Activated CD8-positive, alpha-beta memory T cell treated with anti-CD3 and anti-CD28 coated beads for 36 hours (primary cell): Measurements from ENCODE around the gene LYPD1. TPM values are rescaled to one million over a fixed set of nuclear protein-coding genes. Genes with fewer than 3 reads are reported as not detected.

Experiments used
- CTCF ChIA-PET: fragments of 350-600 bp; sonication (Branson Sonifier 250); formaldehyde crosslinking; loops from one replicate; lab custom pipeline; 2021; ENCODE audit warnings: antibody characterized with exemption; lab: Charles Lee
- POLR2A ChIA-PET: fragments of 350-600 bp; sonication (Branson Sonifier 250); formaldehyde crosslinking; loops from one replicate; lab custom pipeline; 2021; ENCODE audit warnings: antibody characterized with exemption; lab: Charles Lee
- total RNA-seq, 2 experiments: library from RNA; stranded (reverse); gene quantifications; one replicate each; pipeline ENCODE4 v1.2.3, GENCODE V29; 2021

Gene LYPD1
- total RNA-seq, 2 experiments from 2014 or later = not detected

GRCh38 chr2:132605236-132606180, 64.5 kb downstream of the LYPD1 start:
- CTCF ChIA-PET = no interaction called here
- POLR2A ChIA-PET = no interaction called here

GRCh38 chr2:132604561-132604960, 65.4 kb downstream of the LYPD1 start:
- POLR2A ChIA-PET = no interaction called here

GRCh38 chr2:132599556-132599955, 70.4 kb downstream of the LYPD1 start:
- ChIA-PET CTCF (no interaction called here), POLR2A (no interaction called here)

More at GRCh38 chr2:132604561-132604960, 65.4 kb downstream of the LYPD1 start:
- CTCF ChIA-PET = no interaction called here

- ChIA-PET POLR2A (no interaction called here), CTCF (no interaction called here)
Measured at GRCh38 chr2:132598536-132598935, 71.5 kb downstream of the LYPD1 start.

- ChIA-PET POLR2A (no interaction called here), CTCF (interaction anchor here (0.5 kb wide), 1 partner anchor 17 kb away, joined by 3 read pairs; no protein-coding TSS in a partner anchor)
Measured at GRCh38 chr2:132597831-132598230, 72.2 kb downstream of the LYPD1 start.

GRCh38 chr2:132597166-132597565, 72.8 kb downstream of the LYPD1 start:
- ChIA-PET POLR2A (no interaction called here), CTCF (no interaction called here)

- ChIA-PET POLR2A (no interaction called here), CTCF (no interaction called here)
Measured at GRCh38 chr2:132595693-132596092, 74.3 kb downstream of the LYPD1 start.

GRCh38 chr2:132595186-132595585, 74.8 kb downstream of the LYPD1 start:
- POLR2A ChIA-PET = no interaction called here
- CTCF ChIA-PET = no interaction called here
